Myocyte (in vitro differentiated cells): ENCODE data around the gene HMGXB3. TPM values are rescaled to one million over a fixed set of nuclear protein-coding genes. Genes with fewer than 3 reads are reported as not detected.

ENCODE experiments used
- DNase-seq: peaks from one replicate; pipeline ENCODE4 v3.0.0-alpha.2; 2012; ENCODE audit warnings: low read depth
- total RNA-seq: library from RNA; depleted of rRNA; stranded (reverse); fragments of >200 nt; gene quantifications from 2 replicates; pipeline ENCODE4 v1.2.3, GENCODE V29; 2014

HMGXB3 gene
- total RNA-seq, 1 donor from 2014 or later, result 48.1 TPM

DNA sequence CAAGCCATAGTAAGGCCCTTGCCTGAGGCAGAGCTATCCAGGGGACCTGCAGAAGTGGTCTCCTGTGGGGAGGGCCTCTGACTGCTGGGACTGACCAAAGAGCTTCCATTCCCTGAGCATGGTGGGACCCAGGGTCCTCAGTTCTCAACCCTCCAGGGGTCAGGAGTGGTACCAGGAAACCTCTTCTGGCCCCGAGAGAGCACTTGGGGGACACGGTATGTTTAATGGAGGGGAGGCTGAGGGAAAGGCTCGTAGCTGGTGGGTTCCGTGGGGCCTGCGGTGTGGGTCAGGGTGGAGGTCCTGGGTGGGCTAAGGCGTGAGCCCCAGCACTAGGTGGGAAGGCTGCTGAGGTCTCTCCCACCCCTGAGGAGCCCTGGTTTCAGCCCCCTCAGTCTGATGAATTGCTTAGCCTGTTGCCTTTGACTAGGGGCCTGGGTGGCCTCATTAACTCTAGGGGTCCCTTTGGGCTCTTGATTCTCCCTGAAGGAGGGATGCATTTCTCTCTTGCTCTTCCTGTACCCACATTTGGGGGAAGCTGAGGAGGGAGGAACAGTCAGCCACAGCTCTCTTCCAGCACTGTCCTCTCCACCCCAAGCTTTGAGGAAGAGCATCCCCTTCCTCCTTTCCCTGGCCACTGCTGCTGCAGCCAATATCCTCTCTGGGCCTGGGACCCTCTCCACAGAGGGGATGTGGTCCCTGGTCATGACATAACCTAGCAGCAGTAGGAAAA, 51.9 kb downstream of the HMGXB3 start:
- no peak for DNase-seq

DNA sequence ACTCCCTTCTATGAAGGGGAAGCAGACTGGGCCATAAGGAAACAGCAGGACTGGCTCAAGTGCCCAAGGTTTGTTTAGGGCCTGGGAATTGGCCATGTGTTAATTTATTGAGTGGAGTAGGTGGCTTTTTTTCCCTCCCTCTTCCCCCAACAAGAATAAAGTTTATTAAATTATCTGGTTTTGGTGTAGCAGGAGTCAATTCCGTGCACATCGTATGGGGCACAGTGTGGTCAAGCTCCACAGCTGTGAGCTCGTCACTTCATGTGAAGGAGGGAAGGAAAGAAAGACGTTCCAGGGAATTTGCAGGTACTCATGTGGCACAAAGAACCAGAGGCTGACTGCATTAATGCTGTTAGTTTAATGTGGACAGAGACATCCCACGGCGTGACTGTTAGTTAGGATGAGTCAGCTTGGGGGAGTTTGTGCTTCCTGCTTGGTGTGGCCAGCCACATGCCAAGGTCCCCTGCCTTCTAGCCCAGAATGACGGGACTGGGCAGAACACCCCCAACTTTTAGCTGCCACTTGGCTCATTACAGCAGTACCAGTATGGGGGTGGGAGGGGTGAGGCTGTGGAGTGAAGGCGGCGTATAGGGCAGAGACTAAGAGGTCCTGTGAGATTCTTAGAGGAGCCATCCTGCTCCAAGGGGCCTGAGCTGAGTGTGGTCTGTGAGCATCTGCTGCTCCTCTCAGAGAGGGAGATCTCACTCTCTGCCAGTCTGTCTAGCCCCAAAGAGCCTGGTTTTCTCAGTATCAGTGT, 52.6 kb downstream of the HMGXB3 start:
- DNase-seq, result peak; percentile 78

DNA sequence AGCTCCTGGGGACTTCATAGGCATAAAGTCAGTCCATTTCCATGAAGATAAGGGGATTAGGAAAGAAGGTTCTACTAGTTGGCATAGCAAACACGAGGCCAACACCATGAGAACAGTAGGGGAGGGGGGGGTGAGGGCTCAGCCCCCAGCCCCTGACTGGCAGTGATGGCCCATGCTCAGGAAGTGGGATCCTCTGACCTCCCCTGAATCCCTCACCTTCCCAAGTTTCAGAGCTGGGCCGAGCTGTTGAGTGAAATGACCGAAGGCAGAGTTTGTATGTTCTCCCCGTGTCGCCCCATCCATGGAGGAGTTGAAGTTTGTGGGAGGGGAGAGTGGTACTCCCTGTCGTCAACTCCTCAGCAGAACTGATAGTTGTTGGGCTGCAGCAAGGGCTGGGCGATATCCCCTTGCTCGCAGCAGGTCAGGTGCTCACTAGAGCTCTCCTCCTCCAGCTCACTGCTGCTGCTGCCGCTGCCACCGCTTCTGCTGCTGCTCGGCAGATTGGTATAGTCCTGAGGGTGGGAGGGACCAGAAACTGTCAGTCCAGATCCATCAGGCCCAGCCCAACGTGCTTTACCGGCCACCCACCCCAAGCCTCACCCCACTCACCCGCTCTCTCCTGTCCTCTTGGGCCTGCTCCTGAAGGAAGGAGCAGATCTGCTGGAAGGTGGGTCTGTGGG, 53.3 kb downstream of the HMGXB3 start:
- no peak for DNase-seq

DNA sequence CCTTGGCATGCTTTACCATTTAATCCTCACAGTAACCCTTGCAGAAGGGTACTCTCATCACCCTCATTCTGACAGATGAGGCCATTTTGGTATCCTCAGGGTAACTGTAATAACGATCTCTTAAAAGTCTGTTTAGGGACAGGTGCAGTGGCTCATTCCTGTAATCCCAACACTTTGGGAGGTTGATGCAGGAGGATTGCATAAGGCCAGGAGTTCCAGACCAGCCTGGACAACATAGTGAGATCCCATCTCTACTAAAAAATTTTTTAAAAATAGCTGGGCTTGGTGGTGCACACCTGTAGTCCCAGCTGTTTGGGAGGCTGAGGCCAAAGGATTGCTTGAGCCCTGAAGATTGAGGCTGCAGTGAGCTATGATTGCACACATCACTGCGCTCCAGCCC, 54.0 kb downstream of the HMGXB3 start:
- no peak for DNase-seq

DNA sequence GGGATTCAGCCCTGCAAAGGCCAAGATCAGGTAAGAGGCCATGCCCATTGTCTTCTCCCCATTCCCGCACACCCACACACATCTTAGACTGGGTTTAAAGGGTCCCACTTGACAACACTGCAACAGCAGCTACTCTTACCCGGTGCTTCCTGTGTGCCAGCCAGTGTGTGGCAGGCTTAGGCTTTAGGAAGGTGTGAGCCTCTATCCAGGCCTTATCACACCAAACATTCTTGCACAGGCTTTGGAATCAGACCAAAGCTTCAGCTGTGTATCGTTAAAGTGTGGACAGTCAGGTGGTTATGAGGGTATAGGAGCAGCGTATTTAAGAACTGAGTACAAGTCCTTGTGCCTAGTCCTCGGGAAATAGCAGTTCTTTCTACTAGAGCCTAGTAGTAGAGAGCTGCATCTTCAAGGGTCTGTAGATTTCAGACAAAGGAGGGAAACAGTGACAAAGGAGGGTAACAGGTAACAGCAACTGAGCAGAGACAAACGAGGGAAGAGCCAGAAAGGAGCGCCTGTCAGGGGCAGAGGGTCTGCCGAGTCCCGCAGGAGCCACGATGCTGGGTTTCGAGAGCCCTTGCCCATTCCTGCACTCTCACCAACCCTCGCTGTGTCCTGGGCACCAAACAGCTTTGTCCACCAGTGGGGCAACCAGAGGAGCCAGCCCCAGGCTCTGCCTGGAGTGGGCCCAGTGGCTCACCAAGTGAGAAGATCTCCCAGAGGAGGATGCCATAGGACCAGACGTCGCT, 55.0 kb downstream of the HMGXB3 start:
- no peak for DNase-seq

DNA sequence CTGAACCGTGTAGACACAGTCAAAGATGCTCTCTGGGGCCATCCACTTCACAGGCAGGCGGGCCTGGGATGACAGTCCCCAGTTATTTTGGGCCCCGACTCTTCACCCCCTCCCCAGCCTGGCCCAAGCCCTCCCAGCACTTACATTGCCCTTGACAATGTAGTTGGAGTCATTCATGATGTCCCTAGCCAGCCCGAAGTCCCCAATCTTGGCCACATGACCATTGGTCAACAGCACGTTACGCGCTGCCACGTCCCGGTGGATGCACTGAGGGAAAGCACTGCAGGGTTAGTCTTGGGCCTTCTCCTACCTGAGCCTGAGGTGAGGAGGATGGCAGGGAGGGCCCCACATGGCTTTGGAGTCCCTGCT, 55.5 kb downstream of the HMGXB3 start:
- DNase-seq, result no peak

DNA sequence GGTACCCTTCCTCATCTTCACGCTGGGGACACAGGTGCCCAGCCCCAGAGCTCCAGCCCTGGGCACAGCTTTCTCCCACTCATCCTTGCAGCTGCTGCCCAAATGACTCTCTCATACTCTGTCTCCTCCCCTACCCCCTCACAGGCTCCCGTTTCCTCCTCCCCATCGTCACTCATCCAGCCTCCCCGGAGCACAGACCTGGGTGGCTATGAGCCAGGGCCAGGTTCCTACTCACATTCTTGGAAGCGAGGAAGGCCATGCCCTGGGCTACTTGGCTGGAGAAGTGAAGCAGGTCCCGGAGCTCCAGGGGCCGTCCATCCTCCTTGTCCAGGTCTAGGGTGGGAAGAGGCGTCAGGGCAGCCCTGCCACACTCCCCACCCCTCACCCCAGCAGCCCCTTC, 56.5 kb downstream of the HMGXB3 start:
- DNase-seq, result no peak

DNA sequence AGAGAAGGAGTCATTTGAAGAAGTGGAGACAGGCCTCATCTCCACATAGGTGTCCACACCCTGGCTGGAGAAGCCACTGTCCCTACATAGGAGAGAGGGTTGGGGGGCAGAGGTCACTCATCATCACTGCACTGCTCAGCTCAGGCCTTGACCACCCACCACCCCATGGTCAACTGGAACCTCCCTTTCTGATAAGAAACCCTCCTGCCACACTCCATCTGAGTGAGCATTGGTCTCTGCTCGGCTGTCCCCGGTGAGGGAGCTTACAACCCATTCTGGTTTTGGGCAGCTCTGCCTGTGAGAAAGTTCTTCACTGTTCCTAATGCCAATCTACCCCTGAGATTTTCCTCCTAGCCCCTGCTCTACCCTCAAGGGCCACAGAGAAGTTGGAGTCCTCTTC, 57.0 kb downstream of the HMGXB3 start:
- DNase-seq, result no peak

DNA sequence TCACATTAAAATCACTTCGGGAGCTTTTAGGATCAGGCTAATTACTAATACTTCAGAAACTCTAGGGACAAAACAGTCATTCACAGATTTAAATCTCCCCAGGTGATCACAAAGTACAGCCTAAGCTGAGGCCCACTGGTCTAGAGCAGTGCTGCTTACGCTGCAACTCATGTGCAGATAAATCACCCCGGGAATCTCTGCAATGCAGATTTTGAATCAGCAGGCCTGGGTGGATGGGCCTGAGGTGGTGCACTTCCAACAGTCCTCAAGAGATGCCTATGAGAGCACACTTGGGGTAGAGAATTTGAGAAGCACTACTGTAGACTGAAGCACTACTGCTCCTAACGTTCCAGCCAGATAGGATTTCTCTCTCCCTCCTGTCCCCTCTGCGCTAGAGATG, 57.5 kb downstream of the HMGXB3 start:
- no peak for DNase-seq

DNA sequence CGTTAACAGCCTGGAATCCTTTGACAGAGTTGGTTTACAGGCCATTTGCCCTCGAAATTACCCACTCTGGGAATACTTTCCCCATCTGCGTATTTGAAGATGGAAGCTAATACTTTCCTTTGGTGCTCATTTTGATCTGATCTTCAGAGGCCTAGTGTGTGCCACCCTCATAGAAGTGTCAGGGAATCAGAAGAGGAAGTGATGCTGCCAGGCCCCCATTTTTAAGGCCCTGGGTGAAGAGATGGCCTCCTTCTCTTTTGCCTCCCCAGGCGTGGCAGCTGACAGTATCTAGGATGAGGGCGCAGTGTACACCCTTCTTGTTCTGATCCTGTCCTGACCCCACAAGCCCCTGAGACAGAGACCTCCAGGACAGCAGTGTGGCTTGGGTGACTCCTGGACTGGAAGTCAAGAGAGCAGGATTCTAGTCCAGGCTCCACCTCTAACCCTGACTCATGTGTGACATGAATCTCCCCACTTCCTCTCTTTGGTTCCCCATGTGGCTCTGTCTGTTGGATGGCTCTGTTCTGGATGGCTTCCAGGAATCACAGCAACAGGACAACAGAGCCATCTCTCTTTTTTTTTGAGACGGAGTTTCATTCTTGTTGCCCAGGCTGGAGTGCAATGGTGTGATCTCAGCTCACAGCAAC, 58.1 kb downstream of the HMGXB3 start:
- DNase-seq, result peak; percentile 91

DNA sequence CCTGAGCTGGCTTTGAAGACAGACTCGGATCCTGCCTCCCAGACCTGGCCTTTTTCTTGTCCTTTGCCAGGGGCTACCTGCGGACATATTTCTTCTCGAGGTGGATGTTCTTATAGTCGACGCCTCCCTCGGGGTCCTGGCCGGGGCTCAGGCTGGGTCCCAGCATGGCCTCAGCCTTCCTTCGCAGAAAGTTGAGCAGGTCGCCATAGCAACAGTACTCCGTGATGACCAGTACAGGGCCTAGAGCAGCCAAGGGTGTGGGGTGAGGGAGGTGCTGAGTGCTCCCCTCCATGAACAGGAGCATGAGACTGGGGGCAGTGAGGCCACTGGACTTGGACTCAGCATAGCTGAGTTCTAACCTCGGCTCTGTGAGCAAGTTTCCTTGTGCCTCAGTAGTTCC, 59.1 kb downstream of the HMGXB3 start:
- DNase-seq, result no peak

DNA sequence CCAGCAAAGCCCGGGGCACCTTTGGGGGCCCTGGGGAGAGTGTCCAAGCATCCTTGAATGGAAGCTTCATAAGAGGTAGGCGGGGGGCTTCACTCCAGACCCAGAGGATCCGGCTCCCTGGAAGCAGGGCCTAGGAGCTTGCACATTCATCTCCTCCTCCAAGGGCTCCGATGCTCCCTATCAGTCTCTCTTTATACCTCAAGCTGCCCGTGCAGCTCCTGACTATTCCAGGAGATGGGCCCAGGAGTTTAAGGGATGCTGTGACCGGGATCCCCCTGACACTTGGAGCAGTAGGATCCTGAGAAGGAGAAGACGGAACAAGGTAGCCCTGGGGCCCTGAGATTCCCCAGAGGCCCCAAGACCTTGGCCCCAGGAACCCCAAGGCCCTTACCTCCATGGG, 59.9 kb downstream of the HMGXB3 start:
- no peak for DNase-seq

DNA sequence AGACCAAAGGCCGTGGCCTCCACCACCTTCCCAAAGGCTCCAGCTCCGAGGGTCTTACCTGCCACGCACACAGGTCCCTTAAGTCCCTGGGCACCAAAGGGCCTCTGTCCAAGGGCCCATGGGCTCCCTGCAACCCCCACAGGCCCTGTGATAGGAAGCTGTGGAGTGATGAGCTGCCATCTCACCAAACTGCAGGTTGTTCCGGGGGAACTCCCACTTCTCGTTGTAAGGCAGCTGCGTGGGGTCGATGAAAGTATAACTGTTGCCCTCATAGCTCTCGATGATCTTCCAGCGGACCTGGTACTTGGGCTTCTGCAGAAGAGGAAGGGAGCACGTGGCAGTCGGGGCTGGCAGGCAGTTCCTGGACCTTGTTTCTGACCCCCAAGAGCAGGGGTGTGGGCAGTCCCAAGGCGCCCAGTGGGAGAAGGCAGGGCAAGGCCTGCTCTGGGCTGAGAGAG, 61.0 kb downstream of the HMGXB3 start:
- no peak for DNase-seq

DNA sequence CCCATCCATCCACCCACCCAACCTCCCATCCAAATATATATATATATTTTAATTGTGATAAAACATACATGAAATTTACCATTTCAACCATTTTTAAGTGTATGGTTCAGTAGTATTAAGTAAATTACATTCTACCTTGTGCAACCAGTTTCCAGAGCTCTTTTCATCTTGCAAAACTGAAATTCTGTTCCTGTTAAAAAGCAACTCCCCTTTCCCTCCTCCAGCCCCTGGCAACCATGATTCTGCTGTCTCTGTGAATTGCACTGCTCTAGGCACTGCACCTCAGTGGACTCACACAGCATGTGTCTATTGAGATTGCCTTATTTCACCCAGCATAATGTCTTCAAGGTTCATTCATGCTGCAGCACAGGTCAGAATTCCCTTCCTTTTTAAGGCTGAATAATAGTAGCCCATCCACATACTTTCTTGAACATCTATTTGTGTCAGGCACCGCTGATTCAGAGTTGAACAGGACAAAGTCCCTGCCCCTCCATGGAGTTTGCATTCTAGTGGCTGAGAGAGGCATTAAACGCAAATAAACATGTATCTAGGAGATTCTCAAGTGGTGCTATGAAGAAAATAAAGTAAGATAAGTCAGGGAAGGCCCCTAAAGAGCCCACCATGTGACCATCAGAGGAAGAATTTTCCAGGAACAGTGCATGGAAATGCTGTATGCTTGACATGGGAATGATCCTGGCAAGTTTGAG, 61.8 kb downstream of the HMGXB3 start:
- no peak for DNase-seq

DNA sequence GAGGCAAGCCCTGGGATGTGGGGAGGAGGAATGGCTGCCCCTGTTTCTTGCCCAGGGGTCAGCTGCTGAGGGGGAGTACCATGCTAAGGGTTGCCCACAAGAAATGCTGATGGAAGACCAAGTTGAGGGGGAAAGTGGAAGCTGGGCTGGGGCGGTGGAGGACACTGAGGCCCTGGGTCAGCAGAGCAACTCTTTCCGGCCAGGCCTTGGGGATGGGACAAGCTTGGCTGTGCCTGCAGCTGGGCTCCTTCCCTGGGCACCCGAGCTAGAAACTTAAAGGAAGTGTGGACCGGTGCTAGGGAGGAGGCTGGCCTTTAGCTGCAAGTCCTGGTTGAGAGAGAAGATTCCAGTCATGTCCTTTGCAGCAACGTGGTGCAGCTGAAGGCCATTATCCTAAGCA, 63.1 kb downstream of the HMGXB3 start:
- no peak for DNase-seq

DNA sequence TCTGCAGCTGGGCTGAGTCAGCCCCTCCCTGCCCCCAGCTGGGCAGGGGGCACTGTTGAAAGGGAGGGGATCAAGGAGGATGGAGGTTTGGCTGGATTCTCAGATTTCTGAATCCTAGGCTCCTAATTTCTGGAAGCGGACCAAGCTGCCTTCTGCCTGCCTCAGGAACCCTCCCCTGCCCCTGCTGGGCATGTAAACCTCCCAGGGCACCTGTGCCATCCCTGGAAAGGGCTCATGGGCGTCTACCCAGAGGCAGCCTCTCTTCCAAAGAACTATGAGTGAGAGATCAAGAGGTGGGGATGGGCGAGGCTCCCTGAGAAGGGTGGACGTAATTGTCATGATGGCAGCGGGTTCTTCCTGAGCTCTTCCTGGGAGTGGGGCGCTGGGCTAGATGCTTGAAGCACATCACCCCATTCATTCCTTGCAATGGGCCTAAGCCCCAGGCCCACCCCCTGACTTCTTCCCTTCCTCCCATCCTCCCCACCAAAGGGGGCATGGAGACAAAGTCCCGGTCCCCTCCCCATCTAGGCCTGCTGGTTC, 64.2 kb downstream of the HMGXB3 start:
- no peak for DNase-seq

DNA sequence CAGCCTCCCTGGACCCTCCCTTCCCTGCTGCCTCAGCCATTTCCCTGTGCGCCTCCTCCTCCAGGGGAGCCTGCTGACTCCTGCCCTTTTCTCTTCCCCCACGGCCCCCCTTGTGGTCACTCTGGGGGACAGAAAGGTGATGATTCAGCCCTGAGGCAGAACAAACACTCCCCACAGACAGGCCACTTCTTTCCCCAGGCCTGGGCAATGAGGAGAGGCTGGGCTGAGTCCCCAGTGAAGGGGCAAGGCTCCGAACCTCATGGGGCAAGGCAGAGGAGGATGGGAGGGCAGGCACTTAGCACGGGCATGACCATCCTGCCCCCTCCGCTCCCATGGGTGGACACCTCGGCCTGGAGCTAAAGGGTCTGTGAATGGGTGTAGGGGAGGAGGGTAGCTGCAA, 64.8 kb downstream of the HMGXB3 start:
- DNase-seq, result no peak

DNA sequence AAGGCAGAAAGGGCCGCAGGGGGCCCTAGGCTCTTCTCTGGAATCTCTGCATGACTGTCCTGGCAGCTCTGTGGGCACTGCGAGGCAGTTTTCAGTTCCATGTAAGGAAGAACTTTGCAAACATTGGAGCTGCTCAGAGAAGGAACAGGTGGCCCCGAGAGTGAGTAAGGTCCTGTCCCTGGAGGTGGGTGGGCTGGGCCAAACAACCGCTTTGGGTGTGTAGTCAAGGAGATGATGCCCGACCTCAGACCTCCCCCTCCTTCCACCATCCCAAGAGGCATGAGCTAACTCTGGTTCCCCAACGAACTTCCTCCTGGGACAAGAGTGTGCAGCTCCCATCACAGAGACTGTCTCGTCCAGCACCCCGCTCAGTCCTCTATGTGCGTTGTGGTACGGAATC, 65.3 kb downstream of the HMGXB3 start:
- DNase-seq, result no peak

DNA sequence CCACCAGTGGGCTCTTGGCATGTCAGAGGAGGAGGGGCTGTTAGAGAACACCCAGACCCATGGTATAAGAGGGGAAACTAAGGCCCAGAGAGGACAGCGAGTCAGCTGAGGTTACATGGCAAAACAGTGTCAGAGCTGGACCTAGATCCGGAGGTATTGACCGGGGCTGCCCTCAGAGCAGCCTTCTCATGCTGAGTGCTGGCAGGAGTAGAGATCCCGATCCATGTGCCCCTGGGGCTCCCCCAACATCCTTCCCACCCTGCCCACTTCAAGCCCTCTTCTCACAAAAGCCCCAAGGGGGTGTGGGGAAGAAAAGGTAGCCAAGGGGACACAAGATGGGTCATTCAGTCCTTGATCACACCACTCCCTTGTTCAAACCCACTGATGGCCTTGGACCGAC, 65.9 kb downstream of the HMGXB3 start:
- DNase-seq, result no peak

DNA sequence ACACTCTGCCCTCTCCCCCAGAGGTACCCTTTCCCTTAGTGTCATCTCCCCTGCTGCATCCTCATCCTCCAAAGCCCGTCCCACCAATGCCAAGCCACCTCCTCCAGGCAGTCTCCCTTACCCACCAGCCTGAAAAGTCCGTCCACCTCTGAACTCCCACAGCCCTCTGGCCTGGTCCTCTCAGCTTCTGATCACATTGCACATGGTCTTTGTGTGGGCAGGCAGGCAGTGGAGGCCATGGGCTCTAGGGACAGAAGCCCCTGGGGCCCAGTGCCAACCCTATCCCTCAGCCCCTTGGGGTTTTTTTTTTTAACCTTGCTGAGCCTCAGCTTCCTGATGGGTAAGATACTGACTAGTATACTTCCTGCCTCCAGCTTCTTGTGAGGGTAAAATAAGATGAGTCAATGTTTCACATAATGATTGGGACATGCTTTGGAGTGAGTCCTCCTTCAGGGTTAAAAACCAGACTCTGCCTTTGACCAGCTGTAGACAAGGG, 66.4 kb downstream of the HMGXB3 start:
- DNase-seq, result no peak
